H1 (cell line): ENCODE data around the gene MAP6. TPM values are rescaled to one million over a fixed set of nuclear protein-coding genes. Genes with fewer than 3 reads are reported as not detected.

Source experiments
- CEBPB ChIP-seq: IDR thresholded peaks from 2 replicates; pipeline ENCODE4 v1.6.1; 2012; ENCODE audit warnings: low read depth, low read length
- CREB1 ChIP-seq: IDR thresholded peaks from 2 replicates; pipeline ENCODE4 v1.6.1; 2012; ENCODE audit warnings: inconsistent platforms
- KDM5A ChIP-seq: fragments of 200-600 bp; IDR thresholded peaks from 2 replicates; pipeline ENCODE4 v1.7.1; 2012; ENCODE audit warnings: mild to moderate bottlenecking, low read length, inconsistent platforms, mixed read lengths
- RAD21 ChIP-seq, 2 experiments: IDR thresholded peaks in 1 of 2; conservative IDR thresholded peaks in 1 of 2; 2 replicates each; pipeline ENCODE4 v1.6.1; 2011; ENCODE audit warnings: low read depth in 2 of 2, low read length in 2 of 2, improper control_type of control experiment in 1 of 2, inconsistent platforms in 1 of 2, mild to moderate bottlenecking in 1 of 2, moderate library complexity in 1 of 2
- SIRT6 ChIP-seq: IDR thresholded peaks from one replicate; pipeline ENCODE4 v1.7.1; 2012; ENCODE audit warnings: low read length, inconsistent platforms
- SIX5 ChIP-seq: IDR thresholded peaks from 2 replicates; pipeline ENCODE4 v1.6.1; 2011; ENCODE audit warnings: mild to moderate bottlenecking, low read depth, low read length
- TAF1 ChIP-seq: IDR thresholded peaks from 2 replicates; pipeline ENCODE4 v1.6.1; 2011; ENCODE audit warnings: mild to moderate bottlenecking, low read depth, low read length
- polyA plus RNA-seq, 7 experiments: library from polyadenylated mRNA; depleted of rRNA in 3 of 7; stranded (reverse) in 5 of 7; unstranded in 2 of 7; fragments of >200 nt in 5 of 7; fragments of 200-250 nt in 2 of 7; gene quantifications; 1 replicate in 5 of 7; 2 replicates in 1 of 7; 4 replicates in 1 of 7; pipeline versions ENCODE4 v1.2.1 to v1.2.3, GENCODE V29; 2011 to 2013; ENCODE audit warnings: missing spikeins in 2 of 7, mixed read lengths in 2 of 7
- total RNA-seq: library from RNA; stranded (reverse); fragmentation: NEBNext Ultra II Directional; extraction: Animal tissue kit (Norgen Biotek cat#: 25700); gene quantifications from 2 replicates; pipeline ENCODE4 v1.2.1, GENCODE V29; 2021
- TF ChIP-seq, protein P1 (sequence below): fragments of 300-600 bp; sonication (generic); IDR thresholded peaks from 2 replicates; pipeline ENCODE4 v1.7.1; 2012; ENCODE audit warnings: low read length, moderate library complexity, mild to moderate bottlenecking, inconsistent platforms; ENCODE audit not compliant: insufficient replicate concordance
- TF ChIP-seq, protein P2 (sequence below): IDR thresholded peaks from 2 replicates; pipeline ENCODE4 v1.6.1; 2011; ENCODE audit warnings: low read length, improper control_type of control experiment

Gene MAP6
- total and polyA plus RNA-seq, 2 of the 8 experiments (the other 6 are each of a cell fraction or from before 2014, with no cell fraction given), result 0.54 to 0.89 TPM

DNA sequence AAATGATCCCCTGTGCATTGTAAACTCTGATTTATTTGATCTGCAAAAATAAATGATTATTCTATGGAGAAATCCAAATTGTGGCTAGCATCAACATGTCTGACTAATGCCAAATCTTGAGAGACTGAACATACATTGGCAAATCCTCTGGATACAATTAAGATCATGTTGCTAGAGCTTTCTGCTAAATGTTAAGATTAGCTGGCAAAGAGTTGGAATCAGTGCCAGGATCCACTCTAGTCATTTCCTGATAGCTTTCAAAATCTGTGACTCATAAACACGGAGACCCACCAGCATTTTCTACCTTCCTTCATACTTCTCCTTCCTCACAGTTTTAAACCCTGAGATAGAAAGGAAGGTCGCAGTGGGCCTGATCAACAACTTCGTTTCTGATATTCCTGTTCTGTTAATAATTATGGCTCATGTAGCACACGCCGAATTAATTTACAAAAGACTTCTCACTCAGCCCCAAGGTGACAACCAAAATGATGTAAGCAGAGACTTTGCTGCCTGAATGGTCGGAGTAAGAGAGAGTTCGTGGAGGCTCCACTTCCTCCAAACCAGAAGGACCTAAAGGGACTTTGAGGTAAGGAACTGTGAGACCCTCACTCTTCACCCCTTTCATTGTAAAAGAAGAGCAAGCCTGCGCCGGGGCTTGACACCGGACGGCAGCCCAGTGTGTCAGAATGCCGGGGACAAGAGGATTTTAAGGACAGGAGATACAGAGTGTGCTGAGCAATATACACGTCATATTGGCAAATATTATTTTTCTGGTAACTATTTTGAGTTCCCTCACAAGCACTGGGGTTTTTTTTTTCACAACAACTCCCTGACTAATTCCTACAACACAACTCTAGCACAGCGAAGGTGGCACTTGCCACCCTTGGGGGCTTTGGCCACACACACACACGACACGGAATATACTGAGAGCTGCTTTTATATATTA lies 64.8 kb downstream of the MAP6 start (continued):
- TF ChIP-seq, protein P1, sequence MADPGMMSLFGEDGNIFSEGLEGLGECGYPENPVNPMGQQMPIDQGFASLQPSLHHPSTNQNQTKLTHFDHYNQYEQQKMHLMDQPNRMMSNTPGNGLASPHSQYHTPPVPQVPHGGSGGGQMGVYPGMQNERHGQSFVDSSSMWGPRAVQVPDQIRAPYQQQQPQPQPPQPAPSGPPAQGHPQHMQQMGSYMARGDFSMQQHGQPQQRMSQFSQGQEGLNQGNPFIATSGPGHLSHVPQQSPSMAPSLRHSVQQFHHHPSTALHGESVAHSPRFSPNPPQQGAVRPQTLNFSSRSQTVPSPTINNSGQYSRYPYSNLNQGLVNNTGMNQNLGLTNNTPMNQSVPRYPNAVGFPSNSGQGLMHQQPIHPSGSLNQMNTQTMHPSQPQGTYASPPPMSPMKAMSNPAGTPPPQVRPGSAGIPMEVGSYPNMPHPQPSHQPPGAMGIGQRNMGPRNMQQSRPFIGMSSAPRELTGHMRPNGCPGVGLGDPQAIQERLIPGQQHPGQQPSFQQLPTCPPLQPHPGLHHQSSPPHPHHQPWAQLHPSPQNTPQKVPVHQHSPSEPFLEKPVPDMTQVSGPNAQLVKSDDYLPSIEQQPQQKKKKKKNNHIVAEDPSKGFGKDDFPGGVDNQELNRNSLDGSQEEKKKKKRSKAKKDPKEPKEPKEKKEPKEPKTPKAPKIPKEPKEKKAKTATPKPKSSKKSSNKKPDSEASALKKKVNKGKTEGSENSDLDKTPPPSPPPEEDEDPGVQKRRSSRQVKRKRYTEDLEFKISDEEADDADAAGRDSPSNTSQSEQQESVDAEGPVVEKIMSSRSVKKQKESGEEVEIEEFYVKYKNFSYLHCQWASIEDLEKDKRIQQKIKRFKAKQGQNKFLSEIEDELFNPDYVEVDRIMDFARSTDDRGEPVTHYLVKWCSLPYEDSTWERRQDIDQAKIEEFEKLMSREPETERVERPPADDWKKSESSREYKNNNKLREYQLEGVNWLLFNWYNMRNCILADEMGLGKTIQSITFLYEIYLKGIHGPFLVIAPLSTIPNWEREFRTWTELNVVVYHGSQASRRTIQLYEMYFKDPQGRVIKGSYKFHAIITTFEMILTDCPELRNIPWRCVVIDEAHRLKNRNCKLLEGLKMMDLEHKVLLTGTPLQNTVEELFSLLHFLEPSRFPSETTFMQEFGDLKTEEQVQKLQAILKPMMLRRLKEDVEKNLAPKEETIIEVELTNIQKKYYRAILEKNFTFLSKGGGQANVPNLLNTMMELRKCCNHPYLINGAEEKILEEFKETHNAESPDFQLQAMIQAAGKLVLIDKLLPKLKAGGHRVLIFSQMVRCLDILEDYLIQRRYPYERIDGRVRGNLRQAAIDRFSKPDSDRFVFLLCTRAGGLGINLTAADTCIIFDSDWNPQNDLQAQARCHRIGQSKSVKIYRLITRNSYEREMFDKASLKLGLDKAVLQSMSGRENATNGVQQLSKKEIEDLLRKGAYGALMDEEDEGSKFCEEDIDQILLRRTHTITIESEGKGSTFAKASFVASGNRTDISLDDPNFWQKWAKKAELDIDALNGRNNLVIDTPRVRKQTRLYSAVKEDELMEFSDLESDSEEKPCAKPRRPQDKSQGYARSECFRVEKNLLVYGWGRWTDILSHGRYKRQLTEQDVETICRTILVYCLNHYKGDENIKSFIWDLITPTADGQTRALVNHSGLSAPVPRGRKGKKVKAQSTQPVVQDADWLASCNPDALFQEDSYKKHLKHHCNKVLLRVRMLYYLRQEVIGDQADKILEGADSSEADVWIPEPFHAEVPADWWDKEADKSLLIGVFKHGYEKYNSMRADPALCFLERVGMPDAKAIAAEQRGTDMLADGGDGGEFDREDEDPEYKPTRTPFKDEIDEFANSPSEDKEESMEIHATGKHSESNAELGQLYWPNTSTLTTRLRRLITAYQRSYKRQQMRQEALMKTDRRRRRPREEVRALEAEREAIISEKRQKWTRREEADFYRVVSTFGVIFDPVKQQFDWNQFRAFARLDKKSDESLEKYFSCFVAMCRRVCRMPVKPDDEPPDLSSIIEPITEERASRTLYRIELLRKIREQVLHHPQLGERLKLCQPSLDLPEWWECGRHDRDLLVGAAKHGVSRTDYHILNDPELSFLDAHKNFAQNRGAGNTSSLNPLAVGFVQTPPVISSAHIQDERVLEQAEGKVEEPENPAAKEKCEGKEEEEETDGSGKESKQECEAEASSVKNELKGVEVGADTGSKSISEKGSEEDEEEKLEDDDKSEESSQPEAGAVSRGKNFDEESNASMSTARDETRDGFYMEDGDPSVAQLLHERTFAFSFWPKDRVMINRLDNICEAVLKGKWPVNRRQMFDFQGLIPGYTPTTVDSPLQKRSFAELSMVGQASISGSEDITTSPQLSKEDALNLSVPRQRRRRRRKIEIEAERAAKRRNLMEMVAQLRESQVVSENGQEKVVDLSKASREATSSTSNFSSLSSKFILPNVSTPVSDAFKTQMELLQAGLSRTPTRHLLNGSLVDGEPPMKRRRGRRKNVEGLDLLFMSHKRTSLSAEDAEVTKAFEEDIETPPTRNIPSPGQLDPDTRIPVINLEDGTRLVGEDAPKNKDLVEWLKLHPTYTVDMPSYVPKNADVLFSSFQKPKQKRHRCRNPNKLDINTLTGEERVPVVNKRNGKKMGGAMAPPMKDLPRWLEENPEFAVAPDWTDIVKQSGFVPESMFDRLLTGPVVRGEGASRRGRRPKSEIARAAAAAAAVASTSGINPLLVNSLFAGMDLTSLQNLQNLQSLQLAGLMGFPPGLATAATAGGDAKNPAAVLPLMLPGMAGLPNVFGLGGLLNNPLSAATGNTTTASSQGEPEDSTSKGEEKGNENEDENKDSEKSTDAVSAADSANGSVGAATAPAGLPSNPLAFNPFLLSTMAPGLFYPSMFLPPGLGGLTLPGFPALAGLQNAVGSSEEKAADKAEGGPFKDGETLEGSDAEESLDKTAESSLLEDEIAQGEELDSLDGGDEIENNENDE, result no peak
- TF ChIP-seq RAD21 (IDR thresholded peaks at IDR 0.05 in 1 of 2, conservative IDR thresholded peaks at IDR 0.05 in 1 of 2; ENCODE audit: low read depth in 2 of 2, low read length in 2 of 2), result no peak
- TF ChIP-seq TAF1, result no peak
- TF ChIP-seq, protein P2, sequence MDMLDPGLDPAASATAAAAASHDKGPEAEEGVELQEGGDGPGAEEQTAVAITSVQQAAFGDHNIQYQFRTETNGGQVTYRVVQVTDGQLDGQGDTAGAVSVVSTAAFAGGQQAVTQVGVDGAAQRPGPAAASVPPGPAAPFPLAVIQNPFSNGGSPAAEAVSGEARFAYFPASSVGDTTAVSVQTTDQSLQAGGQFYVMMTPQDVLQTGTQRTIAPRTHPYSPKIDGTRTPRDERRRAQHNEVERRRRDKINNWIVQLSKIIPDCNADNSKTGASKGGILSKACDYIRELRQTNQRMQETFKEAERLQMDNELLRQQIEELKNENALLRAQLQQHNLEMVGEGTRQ, result no peak
- TF ChIP-seq SIX5, result no peak
- TF ChIP-seq SIRT6, result no peak
- TF ChIP-seq CREB1, result no peak
- no peak for TF ChIP-seq CEBPB
- TF ChIP-seq KDM5A, result no peak
